ENCODE measurements around the gene ASB2.

Gene ASB2

GRCh38 chr14:93951635-93952540 lies 24.5 kb downstream of the ASB2 start:
- TF ChIP-seq CTCF (IDR thresholded peaks at IDR 0.05), result no peak
- Mint-ChIP-seq H3K27me3 (ENCODE audit: low read depth, poor library complexity) (peaks cover 21% of the 10 kb centered on the region), H3K27ac (no peak overlapping the region), H3K4me3 (no peak overlapping the region), H3K9me3 (no peaks in the 10 kb centered on the region), H3K4me1 (peaks cover 40% of the 10 kb centered on the region), H3K36me3 (ENCODE audit: low read depth) (no peaks in the 10 kb centered on the region)
- no peak for DNase-seq

- H3K27ac Mint-ChIP-seq, result no peak overlapping the region
- H3K9me3 Mint-ChIP-seq, result no peaks in the 10 kb centered on the region
- TF ChIP-seq CTCF (IDR thresholded peaks at IDR 0.05), result no peak
- no peaks in the 10 kb centered on the region for H3K36me3 Mint-ChIP-seq (ENCODE audit: low read depth)
- no peak for DNase-seq
- H3K4me1 Mint-ChIP-seq, result peaks cover 43% of the 10 kb centered on the region
- no peak overlapping the region for H3K4me3 Mint-ChIP-seq
- peaks cover 26% of the 10 kb centered on the region for H3K27me3 Mint-ChIP-seq (ENCODE audit: low read depth, poor library complexity)
These were observed 25.3 kb downstream of the ASB2 start for GRCh38 chr14:93950948-93951634.

GRCh38 chr14:93949511-93950075 lies 26.8 kb downstream of the ASB2 start:
- H3K9me3 Mint-ChIP-seq, result no peaks in the 10 kb centered on the region
- peaks cover 25% of the 10 kb centered on the region for H3K27me3 Mint-ChIP-seq (ENCODE audit: low read depth, poor library complexity)
- no peak for DNase-seq
- H3K4me1 Mint-ChIP-seq, result peaks cover 34% of the 10 kb centered on the region
- no peak for TF ChIP-seq CTCF (IDR thresholded peaks at IDR 0.05)
- no peak overlapping the region for H3K27ac Mint-ChIP-seq
- H3K4me3 Mint-ChIP-seq, result no peak overlapping the region
- no peaks in the 10 kb centered on the region for H3K36me3 Mint-ChIP-seq (ENCODE audit: low read depth)

GRCh38 chr14:93947282-93947681 lies 29.1 kb downstream of the ASB2 start:
- Mint-ChIP-seq H3K4me3 (no peak overlapping the region), H3K27me3 (ENCODE audit: low read depth, poor library complexity) (peaks cover 26% of the 10 kb centered on the region), H3K27ac (no peak overlapping the region), H3K4me1 (peaks cover 26% of the 10 kb centered on the region), H3K36me3 (ENCODE audit: low read depth) (no peaks in the 10 kb centered on the region), H3K9me3 (no peaks in the 10 kb centered on the region)
- no peak for DNase-seq
- TF ChIP-seq CTCF (IDR thresholded peaks at IDR 0.05), result no peak

- Mint-ChIP-seq H3K27me3 (ENCODE audit: low read depth, poor library complexity) (peaks cover 31% of the 10 kb centered on the region), H3K36me3 (ENCODE audit: low read depth) (no peaks in the 10 kb centered on the region), H3K4me3 (no peak overlapping the region), H3K4me1 (peaks cover 33% of the 10 kb centered on the region), H3K9me3 (no peaks in the 10 kb centered on the region), H3K27ac (no peak overlapping the region)
- DNase-seq, result no peak
- TF ChIP-seq CTCF (IDR thresholded peaks at IDR 0.05), result no peak
These were observed 29.8 kb downstream of the ASB2 start for GRCh38 chr14:93946541-93947090.
